GM21381 (cell line): ENCODE results near the gene DNAJB13.

Experiments
- ATAC-seq: cut with Tn5 transposase; IDR thresholded peaks from one replicate; pipeline ENCODE4 v1.9.1; 2021; ENCODE audit warnings: mild to moderate bottlenecking, moderate library complexity; ENCODE audit not compliant: unreplicated experiment

Gene DNAJB13

DNA sequence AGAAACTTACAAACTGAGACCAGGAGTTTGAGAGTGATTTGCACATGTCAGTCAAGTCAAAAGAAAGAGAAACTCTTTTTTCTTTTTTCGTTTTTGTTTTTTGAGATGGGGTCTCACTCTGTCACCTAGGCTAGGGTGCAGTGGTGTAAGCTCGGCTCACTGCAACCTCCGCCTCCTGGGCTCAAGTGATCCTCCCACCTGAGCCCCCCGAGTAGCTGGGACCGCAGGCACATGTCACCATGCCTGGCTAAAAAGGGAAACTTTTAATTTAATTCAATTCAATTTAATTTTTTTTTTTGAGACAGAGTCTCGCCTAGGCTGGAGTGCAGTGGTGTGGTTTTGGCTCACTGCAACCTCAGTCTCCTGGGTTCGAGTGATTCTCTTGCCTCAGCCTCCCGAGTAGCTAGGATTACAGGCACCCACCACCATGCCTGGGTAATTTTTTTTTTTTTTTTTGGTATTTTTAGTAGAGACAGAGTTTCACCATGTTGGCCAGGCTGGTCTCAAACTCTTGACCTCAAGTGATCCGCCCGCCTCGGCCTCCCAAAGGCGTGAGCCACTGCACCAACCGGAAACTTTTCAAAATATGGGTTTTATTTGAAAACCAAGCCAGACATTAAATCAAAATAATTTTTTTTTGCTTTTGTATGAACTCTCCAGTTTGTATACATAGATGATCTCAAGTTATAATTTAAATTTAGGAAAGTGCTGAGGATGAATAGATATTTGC lies 48.2 kb downstream of the DNAJB13 start:
- ATAC-seq = no peak

DNA sequence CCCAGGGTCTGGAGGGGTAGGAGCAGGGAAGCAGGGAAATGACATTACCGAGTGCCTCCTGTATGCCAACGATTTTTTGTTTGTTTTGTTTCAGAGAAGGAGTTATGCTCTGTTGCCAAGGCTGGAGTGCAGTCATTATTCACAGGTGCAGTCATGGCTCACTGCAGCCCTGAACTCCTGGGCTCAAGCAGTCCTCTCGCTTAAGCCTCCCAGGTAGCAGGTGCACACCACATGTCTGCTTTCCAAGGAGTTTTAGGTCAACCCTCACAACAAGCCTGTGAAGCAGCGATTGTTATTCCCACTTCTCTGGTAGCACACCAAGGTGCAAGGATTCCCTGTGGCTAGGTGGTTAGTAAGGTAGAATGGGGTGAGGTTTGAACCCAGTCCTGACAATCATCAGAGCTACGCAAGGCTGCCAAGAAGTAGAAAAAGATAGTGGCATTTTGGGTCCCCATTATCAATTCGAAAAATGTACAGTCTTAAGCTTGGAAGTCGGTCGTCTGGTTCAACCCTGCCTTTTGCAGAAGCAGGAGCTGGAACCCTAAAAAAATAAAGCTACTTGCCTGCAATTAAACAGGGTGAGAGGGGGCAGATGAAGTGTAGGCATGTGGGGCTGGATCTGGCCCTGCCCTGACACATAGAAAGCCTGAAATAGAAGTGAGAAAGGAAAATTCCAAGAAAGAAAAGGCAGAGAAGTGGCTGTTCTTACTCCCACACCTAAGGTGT lies 48.9 kb downstream of the DNAJB13 start:
- ATAC-seq = no peak

DNA sequence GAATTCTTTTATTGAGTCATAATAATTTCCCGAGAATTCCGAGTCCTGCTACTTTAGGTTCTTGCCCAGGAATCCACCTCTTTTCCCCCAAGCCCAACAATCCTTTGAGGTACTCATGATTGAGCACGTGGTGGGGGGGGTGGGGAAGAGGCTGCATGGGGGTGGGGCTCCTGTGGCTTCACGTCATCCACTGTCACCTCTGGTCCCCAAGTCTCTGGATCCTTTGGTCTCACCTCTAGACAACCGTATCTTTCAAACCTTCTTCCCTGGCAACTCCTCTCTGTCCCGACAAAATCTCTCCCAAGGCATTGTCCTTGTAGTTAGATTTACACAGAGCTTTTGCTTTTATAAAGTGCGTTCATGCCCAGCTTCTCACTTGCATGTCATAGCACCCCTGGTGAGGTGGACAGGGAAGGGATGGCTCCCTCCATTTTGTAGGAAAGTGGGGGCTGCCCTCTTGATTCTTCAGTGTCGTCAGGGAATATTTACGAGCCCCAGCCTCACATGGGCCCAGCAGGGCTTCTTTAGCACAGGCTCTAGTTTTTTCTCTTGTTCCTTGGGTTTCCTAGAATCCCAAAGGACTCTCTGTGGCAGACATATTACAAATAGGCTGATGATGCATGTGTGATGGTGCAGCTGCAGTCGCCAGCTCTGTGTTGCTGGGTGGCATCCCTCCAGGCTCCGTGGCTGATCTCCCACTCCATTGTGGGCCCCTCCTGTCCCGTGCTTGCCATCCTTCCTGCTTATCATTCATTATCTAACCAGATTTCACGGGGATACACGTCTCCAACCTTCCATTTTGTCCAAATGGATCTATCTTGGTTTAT lies 49.7 kb downstream of the DNAJB13 start:
- ATAC-seq = no peak

DNA sequence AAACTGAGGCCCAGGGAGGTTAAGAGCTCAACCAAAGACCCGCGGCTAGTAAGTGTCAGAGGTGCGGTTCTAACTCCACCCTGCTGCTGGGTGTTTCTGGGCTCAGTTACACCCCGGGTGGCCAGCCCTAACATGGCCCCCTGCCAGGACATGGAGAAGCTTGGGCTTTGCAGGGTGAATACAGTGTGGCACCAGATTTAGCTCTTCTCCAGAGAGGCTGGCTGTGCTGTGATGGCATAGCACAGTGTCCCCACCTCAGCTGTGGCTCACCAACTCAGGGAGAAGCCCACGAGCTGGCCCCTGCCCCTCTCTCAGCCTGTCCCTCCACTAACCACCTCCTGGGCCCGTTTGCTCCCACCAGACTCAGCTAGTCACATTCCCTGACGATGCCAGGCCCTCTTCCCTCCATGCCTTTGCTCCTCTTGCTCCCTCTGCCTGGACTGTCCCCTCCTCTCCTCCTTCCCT lies 51.0 kb downstream of the DNAJB13 start:
- ATAC-seq = no peak

DNA sequence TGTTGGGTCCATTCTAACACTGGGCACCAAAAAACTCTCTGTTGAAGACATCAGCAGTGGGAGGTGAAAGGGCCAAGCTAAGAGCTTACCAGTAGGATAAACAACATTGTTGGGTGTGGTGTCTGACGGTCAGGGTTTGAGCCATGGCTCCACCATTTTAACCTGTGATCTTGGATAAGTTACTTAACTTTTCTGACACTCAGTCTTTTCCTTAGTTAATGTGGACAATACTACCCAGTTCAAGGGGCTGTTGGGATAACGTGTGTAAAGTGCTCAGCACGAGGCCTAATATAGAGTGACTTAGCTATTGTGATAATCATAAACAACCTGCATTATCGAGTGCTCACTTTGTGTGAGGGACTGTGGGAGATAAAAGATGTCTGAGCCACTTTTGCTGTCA lies 52.0 kb downstream of the DNAJB13 start:
- ATAC-seq = no peak

DNA sequence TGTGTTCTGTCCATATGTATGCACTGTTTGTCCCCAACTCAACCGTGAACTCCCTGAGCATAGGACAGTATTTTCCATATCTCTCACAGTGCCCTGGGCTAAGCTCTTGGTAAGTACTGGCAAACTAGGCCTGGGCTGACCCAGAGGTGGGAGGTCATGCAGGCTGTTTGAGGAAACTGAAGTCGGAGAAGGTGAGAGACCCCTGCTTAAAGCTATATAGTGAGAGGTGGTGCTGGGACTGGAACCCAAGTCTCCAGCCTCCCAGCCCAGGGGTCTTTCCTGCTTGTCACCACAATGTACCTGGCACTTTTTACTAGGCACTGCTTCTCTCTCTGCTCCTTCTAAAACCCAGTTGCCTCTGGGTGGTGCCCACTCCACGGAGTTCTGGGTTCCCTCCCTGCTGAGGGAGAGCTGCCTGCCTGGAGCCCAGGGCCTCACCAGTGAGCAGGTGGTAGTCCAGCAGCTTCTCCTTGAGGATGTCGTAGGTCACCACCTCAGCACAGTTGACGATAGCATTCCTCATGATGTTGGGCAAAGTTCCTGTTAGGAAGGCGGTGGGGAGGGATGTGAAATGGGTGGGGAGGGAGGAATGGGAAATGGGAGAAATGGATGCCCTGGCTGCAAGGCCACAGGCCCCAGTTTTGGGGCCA lies 53.3 kb downstream of the DNAJB13 start:
- ATAC-seq = no peak

DNA sequence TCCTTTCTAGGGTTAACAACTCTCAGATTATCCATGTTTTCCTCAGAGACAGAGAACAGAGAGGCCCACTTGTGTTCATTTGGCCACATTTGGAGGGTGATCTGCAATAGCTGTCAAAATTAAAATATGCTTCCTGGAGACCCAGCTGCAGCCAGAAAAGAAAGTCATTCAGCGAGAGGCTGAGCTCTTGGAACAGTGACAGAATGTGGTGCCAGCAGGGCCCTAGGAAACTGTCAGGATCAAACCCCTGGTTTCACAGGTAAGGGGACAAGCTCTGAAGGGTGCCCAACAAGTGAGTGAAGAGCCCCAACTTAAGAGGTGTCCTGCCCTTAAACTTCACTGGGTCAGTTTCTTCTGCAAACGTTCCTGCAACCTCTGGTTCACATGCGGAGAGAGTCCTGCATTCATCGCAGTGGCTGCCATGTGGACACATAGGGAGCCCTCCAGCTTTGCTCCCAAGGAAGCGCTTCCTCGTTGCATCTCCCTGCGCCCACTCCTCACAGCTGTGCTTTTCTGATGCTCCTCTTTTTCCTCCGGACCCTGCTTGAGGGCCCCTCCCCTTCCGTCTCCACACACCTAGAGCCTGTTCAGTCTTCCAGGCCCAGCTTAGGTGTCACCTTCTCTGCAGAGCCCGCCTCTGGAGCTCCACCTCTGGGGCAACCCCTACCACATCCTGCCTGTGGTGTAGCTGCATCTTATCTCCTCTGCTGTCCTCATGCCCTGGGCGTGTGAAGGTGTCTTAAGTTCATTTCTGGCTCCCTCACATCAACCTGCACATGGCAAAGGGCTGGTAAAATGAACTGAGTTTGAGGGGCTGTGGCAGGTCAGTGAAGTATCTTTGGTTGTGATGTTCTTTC lies 54.2 kb downstream of the DNAJB13 start:
- peak; percentile 56 for ATAC-seq

DNA sequence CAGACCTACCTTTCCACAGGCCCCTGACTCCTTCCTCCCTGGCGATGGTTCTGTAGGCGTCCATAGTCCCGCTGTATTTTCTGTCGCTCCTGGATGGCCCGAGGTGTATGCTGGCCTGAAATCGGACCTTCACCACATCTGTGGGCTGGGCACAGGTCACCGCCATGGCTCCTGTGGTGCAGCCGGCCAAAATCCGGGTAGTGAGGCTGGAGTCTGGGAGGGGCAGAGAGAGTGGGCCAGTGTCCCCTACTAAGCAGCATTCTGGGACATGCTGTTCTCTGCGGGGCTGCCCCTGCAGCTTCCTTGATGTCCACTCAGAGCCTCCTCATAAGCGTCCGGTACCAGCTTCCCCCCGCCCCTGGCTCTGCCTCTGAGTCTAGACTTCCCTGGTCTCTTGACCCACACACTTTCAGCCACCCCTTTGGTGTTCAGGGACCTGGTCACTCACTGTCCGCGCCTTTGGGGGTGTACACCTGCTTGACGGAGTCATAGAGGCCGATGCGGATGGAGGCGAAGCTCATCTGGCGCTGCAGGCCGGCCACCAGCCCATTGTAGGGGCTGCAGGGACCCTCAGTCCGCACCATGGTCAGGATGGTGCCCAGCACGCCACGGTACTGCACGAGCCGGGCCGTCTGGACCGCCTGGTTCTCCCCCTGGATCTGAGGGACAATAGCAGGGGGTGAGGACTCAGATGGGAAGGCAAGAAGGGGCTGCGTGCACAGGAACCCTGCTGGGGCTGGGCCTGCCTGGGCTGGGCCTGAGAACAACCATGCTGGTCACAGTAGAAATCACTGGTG lies 55.1 kb downstream of the DNAJB13 start:
- no peak for ATAC-seq

DNA sequence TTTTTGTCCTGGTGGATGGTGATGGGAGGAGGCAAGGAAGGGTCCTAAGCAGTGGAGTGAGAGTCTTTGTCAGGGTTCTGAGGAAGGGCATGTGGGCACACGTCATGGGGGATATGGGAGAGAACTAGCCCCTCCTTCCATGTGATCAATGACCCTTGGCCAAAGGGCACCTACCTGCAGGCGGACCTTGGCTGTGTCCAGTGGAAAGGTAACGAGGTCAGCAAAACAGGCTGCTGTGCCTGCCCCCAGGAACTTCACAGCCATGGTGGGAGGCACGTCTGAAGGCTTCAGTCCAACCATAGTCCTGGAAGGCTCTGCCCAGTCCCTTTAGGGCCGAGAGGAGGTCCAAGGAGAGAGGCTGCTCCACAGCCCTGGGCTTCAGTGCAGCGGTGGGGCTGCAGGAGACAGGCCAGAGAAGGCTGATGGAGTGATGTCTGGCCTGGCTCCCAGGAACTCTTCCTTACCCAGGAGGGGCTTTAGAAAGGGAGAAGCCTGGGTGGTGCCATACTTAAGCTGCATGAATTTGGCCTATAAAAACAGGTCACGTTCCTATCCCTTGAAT lies 56.0 kb downstream of the DNAJB13 start:
- ATAC-seq = no peak

DNA sequence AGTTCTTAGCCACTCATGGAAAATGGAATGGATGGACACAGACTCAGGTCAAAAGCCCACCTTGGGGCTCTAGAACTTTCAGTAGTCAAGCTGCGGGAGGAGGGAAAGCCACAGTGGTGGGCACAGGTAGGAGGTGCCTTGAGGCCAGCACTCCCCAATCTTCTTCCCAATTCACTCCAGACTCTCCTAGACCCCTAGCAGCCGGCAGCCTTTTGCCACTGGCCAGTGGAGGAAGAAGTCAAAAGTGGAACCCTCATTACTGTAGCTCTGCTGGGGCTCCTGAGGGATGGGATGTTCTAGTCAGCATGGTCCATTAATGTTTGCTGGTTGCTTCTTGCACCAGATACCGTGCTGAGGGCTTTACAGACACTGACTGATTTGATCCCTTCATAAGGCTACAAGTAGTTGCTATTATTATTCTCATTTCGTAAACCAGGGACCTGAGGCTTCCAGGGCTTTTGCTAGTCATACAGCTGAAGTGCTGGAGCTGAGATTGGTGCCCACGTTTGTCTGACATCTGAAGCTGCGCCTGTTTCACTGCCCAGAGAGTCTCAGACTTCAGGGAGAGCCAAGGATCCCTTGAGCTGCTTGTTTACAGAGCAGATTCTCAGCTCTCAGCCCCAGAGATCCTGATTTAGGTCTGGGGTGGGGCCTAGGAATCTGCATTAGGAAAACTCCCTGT lies 57.0 kb downstream of the DNAJB13 start:
- ATAC-seq = no peak

DNA sequence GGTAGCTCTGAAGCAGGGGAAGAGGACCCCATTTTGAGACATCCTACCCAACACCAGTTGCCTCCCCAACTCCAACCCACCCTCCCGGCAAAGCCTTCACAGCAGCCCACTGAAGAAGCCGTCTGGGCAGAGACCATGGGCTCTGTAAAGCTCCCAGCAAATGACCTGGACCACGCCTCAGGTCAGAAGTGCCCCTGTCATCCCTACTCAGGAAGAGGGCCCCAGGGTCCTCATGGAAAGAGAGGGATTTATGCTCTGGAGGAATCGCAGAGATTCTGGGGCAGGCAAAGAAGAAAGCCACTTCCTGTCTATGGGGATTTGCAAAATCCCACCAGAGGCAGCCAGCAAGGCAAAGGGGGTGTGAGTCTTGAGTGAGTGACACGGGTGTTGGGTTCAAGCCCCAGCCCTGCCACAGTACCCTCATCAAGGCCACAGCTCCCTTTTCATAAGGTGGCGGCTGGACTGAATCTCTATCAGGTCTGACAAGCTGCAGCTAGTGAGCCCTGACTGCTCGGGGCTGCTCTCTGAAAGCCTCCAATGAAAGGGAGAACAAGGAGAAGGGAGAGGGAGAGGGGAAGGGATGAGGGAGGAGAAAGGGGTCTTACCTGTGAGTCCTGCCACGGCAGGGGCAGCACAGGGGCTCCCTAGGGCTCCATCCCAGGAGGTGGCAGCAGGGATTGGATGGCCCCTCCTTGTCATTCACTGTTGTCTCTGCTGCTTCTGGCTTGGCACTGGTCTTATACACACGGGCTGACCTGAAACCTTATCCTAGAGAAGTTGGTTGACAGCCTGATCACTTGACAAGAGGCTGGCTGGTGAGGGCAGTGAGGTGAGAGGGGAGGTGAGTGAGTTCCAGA lies 57.8 kb downstream of the DNAJB13 start, which contains the start of gene UCP3:
TSS of gene UCP3 (minus strand) at position 713 of the 857 bp plus-strand sequence. CDS start 2,043 bp downstream, outside the sequence.
- ATAC-seq = no peak

DNA sequence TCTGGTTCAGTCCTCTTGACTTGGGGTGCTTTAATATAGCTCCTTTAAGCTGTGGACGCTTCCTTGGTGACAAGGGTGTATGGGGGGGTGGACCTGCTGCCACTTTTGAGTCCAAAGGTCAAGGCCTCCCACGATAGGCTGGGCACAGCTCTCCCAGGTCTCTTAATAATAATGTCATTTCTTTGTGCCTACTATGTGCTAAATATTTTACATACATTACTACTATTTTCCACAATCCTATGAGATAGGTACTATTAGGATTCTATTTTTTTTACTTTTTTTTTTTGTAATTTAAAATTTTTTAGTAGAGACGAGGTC lies 58.4 kb downstream of the DNAJB13 start:
- ATAC-seq = no peak

DNA sequence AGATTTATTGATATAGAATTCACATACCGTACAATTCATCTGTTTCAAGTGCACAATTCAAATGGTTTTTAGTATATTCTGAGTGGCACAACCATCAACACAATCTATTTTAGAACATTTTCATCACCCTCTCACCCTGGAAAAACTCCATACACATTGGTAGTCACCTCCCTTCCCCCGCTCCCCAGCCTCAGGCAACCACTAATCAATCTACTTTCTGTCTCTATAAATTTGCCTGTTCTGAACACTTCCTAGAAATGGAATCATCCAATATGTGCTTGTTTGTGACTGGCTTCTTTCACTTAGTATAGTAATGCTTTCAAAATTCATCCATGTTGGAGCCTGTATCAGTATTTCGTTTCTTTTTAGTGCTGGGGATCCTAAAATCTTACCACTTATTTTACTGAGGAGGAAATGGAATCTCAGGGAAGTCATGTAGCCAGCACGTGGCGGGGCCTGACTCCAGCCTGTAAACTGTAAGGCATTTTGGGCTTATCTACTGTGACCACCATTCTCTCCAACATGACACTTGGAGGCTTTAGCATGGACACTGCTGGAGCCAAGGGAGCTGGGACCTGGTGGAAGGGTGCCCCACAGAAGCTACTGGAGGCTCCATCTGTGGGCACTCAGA lies 59.0 kb downstream of the DNAJB13 start:
- ATAC-seq = no peak

DNA sequence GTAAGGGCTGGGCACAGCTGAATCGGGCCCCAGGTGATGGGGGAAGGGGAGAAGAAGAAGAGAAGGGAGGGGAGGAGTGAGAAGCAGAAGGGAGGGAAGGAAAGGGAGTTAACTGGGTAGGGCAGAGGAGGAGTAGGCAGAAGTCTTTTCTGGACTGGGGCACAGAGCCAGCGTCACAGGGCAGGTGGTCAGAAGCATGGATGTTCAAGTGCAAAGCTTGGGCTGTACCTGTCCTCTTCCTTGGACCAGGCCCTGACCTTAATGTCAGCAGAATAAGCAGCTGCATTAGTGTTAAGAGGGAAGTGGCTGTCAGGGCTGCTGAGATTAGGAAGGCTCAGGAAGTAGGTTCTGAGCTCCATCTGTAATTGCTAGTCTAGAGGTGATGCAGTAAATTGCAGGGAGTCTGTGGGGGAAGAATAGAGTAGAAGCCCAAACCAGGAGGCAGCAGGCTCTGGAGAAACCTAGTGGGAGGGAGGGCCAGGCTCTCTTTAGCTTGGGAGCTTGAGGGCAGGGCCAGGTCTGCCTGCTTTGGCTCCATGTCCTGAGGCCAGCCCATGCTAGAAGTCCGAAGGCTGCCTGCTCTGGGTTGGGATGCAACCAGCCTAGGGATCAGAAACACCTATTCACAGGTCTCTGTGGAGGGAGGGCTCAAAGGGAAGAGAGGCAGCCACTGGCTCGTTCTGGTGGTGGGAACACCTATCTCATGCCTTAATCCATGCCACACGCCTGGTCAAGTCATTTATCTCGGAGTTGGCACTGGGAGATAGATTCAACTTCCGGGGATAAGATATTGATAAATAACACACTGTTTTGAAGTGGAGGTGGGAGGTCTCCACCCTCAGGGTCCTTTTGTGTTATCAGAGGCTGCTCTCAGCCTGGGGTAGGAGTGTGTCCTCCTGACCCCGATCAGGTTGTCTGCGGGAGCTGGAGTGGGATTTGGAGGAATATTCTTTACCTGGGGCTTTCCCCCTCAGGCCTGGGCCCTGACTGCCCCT lies 59.8 kb downstream of the DNAJB13 start:
- no peak for ATAC-seq

DNA sequence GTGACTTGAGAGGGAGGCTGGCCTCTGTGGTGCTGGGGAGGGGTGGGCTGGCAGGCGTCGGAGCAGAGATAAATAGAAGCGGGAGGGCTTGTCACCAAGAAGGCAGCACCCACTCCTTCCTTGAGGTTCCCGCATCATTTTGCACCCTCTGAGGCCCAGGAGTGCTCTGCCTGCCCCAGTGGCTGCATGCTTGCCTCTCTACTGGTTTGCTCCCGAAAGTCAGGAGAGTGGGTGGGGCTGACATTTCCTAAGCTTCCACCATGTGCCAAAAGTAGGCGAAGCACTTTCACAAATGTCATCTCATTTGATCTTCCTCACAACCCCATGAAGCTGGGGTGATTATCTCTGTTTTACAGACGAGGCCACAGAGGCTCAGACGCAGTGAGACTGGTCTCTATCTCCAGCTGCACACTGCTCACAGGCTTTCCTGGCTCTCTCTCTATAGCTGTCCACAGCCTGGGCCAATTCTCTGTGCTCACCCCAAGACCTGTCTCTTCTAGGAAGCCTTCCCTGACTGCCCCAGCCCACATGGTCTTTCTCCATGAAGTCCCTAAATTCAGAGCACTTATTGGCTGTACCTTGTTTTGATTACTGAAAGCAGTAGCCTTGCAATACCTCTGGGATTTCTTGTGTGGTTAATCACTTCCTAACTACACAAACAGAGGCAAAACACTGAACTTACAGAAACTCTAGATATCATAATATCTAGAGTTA lies 60.7 kb downstream of the DNAJB13 start:
- ATAC-seq = peak; percentile 72
